Subcutaneous adipose tissue (tissue), 4 donors: Measurements from ENCODE around the gene LTK. TPM values are rescaled to one million over a fixed set of nuclear protein-coding genes. Genes with fewer than 3 reads are reported as not detected.

ENCODE experiments used
- total RNA-seq, 4 donors: library from RNA; depleted of rRNA; stranded (reverse); fragments of >200 nt; gene quantifications; one replicate each; pipeline ENCODE4 v1.1.0, GENCODE V29; 2016
- TF ChIP-seq, protein P1 (sequence below): fragments of 450-650 bp; IDR thresholded peaks from one replicate; pipeline ENCODE4 v1.5.1; 2016; ENCODE audit warnings: low read depth, mild to moderate bottlenecking, control low read depth, antibody characterized with exemption, moderate library complexity

LTK gene
- total RNA-seq, 4 donors from 2014 or later = 0.33 to 2.4 (median 0.48) TPM

DNA sequence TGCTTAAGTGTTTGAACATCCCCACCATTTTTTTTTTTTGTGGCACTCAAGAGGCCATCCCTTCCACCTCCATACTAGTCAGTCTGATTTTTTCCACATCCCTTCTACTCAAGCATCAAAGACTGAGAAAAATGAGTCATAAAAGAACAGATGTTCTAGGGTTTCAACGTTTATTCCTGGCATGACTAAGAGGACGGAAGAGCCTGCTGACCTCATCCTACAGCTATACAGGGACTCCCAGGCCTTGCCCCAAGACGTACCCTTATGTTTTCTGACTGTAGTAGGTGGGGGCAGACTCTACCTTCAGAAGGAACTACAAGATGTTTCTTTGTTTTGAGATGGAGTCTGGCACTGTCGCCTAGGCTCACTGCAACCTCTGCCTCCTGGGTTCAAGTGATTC, 23.3 kb downstream of the LTK start:
- TF ChIP-seq, protein P1, sequence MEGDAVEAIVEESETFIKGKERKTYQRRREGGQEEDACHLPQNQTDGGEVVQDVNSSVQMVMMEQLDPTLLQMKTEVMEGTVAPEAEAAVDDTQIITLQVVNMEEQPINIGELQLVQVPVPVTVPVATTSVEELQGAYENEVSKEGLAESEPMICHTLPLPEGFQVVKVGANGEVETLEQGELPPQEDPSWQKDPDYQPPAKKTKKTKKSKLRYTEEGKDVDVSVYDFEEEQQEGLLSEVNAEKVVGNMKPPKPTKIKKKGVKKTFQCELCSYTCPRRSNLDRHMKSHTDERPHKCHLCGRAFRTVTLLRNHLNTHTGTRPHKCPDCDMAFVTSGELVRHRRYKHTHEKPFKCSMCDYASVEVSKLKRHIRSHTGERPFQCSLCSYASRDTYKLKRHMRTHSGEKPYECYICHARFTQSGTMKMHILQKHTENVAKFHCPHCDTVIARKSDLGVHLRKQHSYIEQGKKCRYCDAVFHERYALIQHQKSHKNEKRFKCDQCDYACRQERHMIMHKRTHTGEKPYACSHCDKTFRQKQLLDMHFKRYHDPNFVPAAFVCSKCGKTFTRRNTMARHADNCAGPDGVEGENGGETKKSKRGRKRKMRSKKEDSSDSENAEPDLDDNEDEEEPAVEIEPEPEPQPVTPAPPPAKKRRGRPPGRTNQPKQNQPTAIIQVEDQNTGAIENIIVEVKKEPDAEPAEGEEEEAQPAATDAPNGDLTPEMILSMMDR = no peak

DNA sequence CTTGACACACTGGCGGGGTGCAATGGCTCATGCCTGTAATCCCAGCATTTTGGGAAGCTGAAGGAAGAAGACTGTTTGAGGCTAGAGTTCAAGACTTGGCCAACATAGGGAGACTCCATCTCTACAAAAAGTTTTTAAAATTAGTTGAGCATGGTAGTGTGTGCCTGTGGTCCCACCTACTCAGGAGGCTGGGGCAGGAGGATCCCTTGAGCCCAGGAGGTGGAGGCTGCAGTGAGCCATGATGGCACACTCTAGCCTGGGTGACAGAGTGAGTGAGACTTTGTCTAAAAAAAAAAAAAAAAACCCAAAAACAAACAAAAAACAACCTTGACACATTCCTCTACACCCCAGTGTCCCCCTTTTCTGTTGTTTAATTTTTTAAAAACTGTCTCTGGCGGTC, 24.0 kb downstream of the LTK start:
- TF ChIP-seq, protein P1 = no peak

DNA sequence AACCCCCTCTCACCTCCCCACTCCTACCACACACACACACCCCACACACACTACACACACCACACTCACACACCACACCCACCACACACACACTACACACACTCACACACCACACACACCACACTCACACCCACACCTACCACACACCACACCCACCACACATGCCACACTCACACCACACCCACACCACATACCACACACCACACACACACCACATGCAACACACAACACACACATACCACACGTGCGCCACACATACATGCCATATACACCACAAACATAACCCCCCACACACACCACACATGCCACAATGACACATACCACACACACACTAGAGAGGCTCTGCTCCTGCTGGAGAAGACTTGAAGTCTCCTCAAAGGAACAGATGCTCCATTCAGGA, 25.8 kb downstream of the LTK start:
- TF ChIP-seq, protein P1 = no peak

DNA sequence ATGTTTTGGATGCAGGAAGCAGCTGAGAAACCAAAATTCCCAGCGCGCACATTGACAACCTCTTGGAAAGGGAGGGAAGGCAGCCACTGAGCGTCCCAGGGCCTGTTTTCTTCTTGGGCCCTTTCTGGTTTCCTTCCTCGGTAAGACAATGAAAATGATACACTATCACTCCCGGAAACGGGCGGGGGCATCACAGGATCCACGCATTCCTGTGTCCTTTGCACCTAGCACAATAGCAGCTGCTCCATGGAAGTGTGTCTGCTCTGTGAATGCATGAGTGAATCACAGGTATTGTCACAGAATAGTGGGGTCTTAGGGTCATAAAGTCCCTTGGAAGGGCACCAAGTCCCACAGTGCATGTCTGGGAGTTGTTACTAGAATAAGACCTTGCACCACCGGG, 26.2 kb downstream of the LTK start:
- TF ChIP-seq, protein P1 = no peak

DNA sequence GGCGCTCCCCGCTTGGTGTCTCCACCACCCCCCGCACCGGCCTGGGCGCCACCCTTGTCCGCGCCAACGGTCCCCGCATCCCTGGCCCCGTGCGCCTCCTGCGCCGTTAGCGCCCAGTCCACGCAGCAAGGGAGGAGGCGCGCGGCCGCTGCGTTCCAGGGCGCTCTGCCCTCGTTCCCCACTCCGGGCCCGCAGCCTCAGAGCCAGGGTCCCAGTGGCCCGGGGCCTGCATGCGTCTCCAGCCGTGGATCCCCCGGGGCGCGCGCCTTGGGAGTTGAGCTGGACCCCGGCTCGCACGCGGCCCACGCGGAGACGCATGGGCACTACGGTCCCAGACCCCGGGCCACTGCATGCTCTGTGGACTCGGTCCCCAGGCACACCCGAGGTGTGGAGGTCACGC, 27.3 kb downstream of the LTK start:
- TF ChIP-seq, protein P1 = no peak

DNA sequence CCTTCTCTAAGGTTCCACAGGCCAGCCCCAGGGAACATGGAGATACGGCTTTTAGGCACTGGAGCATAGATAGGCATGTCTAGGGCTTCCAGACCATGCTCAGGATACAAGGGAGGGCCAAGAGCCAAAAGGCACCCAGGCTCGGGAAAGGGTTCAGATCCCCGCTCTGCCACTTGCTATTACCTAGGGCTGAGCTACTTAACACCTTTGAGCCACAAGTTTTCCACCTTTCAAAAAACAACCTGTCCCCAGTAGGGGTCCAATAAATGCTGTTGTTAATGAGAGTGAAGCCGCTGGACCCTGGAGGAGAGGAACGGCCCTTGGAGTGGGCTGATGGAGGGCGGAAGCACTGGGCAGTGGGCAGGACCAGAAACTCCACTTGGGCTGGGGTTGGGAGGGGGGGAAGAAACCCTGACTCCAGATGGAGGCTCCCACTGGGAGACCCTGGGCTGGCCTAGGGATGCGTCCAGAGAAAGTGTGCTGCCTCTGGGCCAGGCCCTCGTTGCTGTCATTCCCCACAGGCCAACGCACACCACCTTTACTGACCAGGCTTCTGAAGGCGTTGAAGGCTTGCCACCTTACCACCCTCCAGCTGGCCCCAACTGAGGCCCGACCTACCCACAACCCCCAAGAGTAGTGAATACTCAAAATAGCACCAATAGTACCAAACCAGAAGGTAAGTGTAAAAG, 28.5 kb downstream of the LTK start:
- TF ChIP-seq, protein P1 = no peak

DNA sequence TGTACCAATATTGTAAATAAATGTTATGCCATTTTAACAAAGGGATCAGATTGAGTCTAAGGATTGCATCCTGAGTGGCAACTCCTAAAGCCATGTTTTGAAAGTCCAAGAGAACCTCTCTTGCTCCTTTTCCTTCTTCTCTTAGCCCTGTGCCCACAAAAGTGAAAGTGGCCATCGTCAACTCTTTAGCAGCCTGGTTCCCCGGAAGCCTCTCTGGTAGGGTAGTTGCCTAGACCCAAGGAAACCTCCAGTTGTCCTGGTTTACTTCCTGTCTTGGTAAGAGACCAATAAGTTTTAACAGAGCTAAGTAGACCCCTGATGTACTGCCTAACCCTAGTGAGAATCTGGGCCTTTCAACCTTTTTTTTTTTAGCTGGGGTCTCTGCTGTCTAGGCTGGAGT, 30.1 kb downstream of the LTK start:
- TF ChIP-seq, protein P1 = no peak
